HEK293T (cell line): ENCODE measurements around the gene BAIAP2L2.

ENCODE experiments used
- ARNT ChIP-seq: fragments of 450-650 bp; IDR thresholded peaks from 2 replicates; pipeline ENCODE4 v1.6.1; 2017; ENCODE audit warnings: mild to moderate bottlenecking
- BHLHE40 ChIP-seq: fragments of 450-650 bp; IDR thresholded peaks from 2 replicates; pipeline ENCODE4 v1.6.1; 2016; ENCODE audit warnings: mild to moderate bottlenecking, moderate library complexity, borderline replicate concordance
- CTBP1 ChIP-seq: fragments of 450-650 bp; IDR thresholded peaks from 2 replicates; pipeline ENCODE4 v1.6.1; 2016; ENCODE audit warnings: borderline replicate concordance
- ELF4 ChIP-seq: fragments of 450-650 bp; IDR thresholded peaks from 2 replicates; pipeline ENCODE4 v1.6.1; 2017; ENCODE audit warnings: antibody characterized with exemption
- FOXA1 ChIP-seq: fragments of 450-650 bp; IDR thresholded peaks from 2 replicates; pipeline ENCODE4 v1.6.1; 2016; ENCODE audit warnings: mild to moderate bottlenecking
- FOXK2 ChIP-seq: fragments of 450-650 bp; IDR thresholded peaks from 2 replicates; pipeline ENCODE4 v1.6.1; 2016; ENCODE audit warnings: mild to moderate bottlenecking
- FOXM1 ChIP-seq: fragments of 450-650 bp; IDR thresholded peaks from 2 replicates; pipeline ENCODE4 v1.6.1; 2017; ENCODE audit warnings: mild to moderate bottlenecking, borderline replicate concordance
- LEF1 ChIP-seq: fragments of 450-650 bp; IDR thresholded peaks from 2 replicates; pipeline ENCODE4 v1.6.1; 2017; ENCODE audit warnings: mild to moderate bottlenecking, borderline replicate concordance
- NFRKB ChIP-seq: fragments of 450-650 bp; IDR thresholded peaks from 2 replicates; pipeline ENCODE4 v1.6.1; 2016; ENCODE audit warnings: mild to moderate bottlenecking, moderate library complexity
- SP1 ChIP-seq: fragments of 450-650 bp; IDR thresholded peaks from 2 replicates; pipeline ENCODE4 v1.6.1; 2017
- SUZ12 ChIP-seq: fragments of 450-650 bp; IDR thresholded peaks from 2 replicates; pipeline ENCODE4 v1.6.1; 2016; ENCODE audit warnings: mild to moderate bottlenecking
- TARDBP ChIP-seq: fragments of 450-650 bp; IDR thresholded peaks from 2 replicates; pipeline ENCODE4 v1.6.1; 2016
- ZNF384 ChIP-seq: fragments of 450-650 bp; IDR thresholded peaks from 2 replicates; pipeline ENCODE4 v1.6.1; 2016

- no peak for TF ChIP-seq ELF4
- TF ChIP-seq CTBP1 = no peak
- no peak for TF ChIP-seq ARNT
- no peak for TF ChIP-seq SP1
- TF ChIP-seq FOXM1 = no peak
- no peak for TF ChIP-seq NFRKB
- no peak for TF ChIP-seq BHLHE40
- no peak for TF ChIP-seq SUZ12
- no peak for TF ChIP-seq FOXA1
- TF ChIP-seq LEF1 = no peak
- TF ChIP-seq FOXK2 = no peak
- TF ChIP-seq ZNF384 = no peak
- no peak for TF ChIP-seq TARDBP
Measured at GRCh38 chr22:38129856-38130255, 19.4 kb upstream of the BAIAP2L2 start.
